H9 (cell line): ENCODE results near the gene TSPAN4. TPM values are rescaled to one million over a fixed set of nuclear protein-coding genes. Genes with fewer than 3 reads are reported as not detected.

Experiments used
- DNase-seq: peaks from one replicate; pipeline ENCODE4 v3.0.0-alpha.2; 2017
- H2AFZ ChIP-seq: one replicate; pipeline ENCODE4 v1.6.1; 2013; ENCODE audit warnings: mild to moderate bottlenecking, low read length, control low read depth, moderate library complexity
- H2AK5ac ChIP-seq: 2 replicates; pipeline ENCODE4 v1.6.1; 2013; ENCODE audit warnings: low read length, control low read depth, mixed read lengths; ENCODE audit not compliant: insufficient read length
- H2BK120ac ChIP-seq: one replicate; pipeline ENCODE4 v1.6.1; 2013; ENCODE audit warnings: low read depth, mild to moderate bottlenecking, low read length, control low read depth, inconsistent platforms; ENCODE audit not compliant: poor library complexity, severe bottlenecking
- H2BK12ac ChIP-seq: 2 replicates; pipeline ENCODE4 v1.6.1; 2013; ENCODE audit warnings: low read length, control low read depth, mixed read lengths, low read depth; ENCODE audit not compliant: insufficient read length
- H2BK15ac ChIP-seq: 2 replicates; pipeline ENCODE4 v1.6.1; 2013; ENCODE audit warnings: low read depth, low read length, control low read depth
- H2BK20ac ChIP-seq: one replicate; pipeline ENCODE4 v1.6.1; 2013; ENCODE audit warnings: low read depth, mild to moderate bottlenecking, low read length, control low read depth, inconsistent platforms; ENCODE audit not compliant: poor library complexity, severe bottlenecking
- H2BK5ac ChIP-seq: 2 replicates; pipeline ENCODE4 v1.6.1; 2013; ENCODE audit warnings: low read length, control low read depth, mixed read lengths; ENCODE audit not compliant: insufficient read length
- H3K14ac ChIP-seq: 2 replicates; pipeline ENCODE4 v1.6.1; 2013; ENCODE audit warnings: low read length, control low read depth; ENCODE audit not compliant: insufficient read depth
- H3K18ac ChIP-seq: 2 replicates; pipeline ENCODE4 v1.6.1; 2013; ENCODE audit warnings: low read depth, mild to moderate bottlenecking, mixed read lengths, low read length, control low read depth; ENCODE audit not compliant: insufficient read length
- H3K23ac ChIP-seq: 2 replicates; pipeline ENCODE4 v1.6.1; 2013; ENCODE audit warnings: low read length, control low read depth, mixed read lengths, low read depth; ENCODE audit not compliant: insufficient read length
- H3K23me2 ChIP-seq: 2 replicates; pipeline ENCODE4 v1.6.1; 2013; ENCODE audit warnings: low read depth, mild to moderate bottlenecking, mixed read lengths, low read length, control low read depth; ENCODE audit not compliant: insufficient read length, poor library complexity, severe bottlenecking
- H3K27ac ChIP-seq: 2 replicates; pipeline ENCODE4 v1.5.1; 2013; ENCODE audit warnings: low read length, control low read depth, mixed read lengths, low read depth; ENCODE audit not compliant: insufficient read length
- H3K27me3 ChIP-seq: 2 replicates; pipeline ENCODE4 v1.6.1; 2013; ENCODE audit warnings: low read length, control low read depth, inconsistent platforms; ENCODE audit not compliant: insufficient read depth
- H3K4ac ChIP-seq: 2 replicates; pipeline ENCODE4 v1.6.1; 2013; ENCODE audit warnings: low read depth, mild to moderate bottlenecking, control low read depth, inconsistent platforms, low read length, moderate library complexity
- H3K4me1 ChIP-seq: 2 replicates; pipeline ENCODE4 v1.6.1; 2013; ENCODE audit warnings: low read length, control low read depth, inconsistent platforms; ENCODE audit not compliant: insufficient read depth
- H3K4me2 ChIP-seq: 2 replicates; pipeline ENCODE4 v1.6.1; 2013; ENCODE audit warnings: low read length, control low read depth, mixed read lengths; ENCODE audit not compliant: insufficient read length, insufficient read depth
- H3K56ac ChIP-seq: 2 replicates; pipeline ENCODE4 v1.6.1; 2013; ENCODE audit warnings: low read depth, mild to moderate bottlenecking, mixed read lengths, low read length, control low read depth; ENCODE audit not compliant: insufficient read length
- H3K79me1 ChIP-seq: 2 replicates; pipeline ENCODE4 v1.6.1; 2013; ENCODE audit warnings: low read depth, mild to moderate bottlenecking, moderate library complexity, low read length, control low read depth, inconsistent platforms; ENCODE audit not compliant: insufficient read depth, poor library complexity, severe bottlenecking
- H3K79me2 ChIP-seq: 2 replicates; pipeline ENCODE4 v1.6.1; 2013; ENCODE audit warnings: low read length, control low read depth, inconsistent platforms; ENCODE audit not compliant: insufficient read depth
- H3K9ac ChIP-seq: 2 replicates; pipeline ENCODE4 v1.6.1; 2013; ENCODE audit warnings: low read length, control low read depth, mixed read lengths; ENCODE audit not compliant: insufficient read length; ENCODE audit errors: extremely low read depth
- H3K9me3 ChIP-seq: one replicate; pipeline ENCODE4 v1.6.1; 2013; ENCODE audit warnings: low read depth, low read length, inconsistent platforms; ENCODE audit not compliant: control insufficient read depth
- H3T11ph ChIP-seq: one replicate; pipeline ENCODE4 v1.6.1; 2013; ENCODE audit warnings: mild to moderate bottlenecking, low read length, control low read depth, inconsistent platforms
- H4K20me1 ChIP-seq: one replicate; pipeline ENCODE4 v1.6.1; 2013; ENCODE audit not compliant: control insufficient read depth, insufficient read length, insufficient read depth
- H4K5ac ChIP-seq: 2 replicates; pipeline ENCODE4 v1.6.1; 2013; ENCODE audit warnings: low read depth, mild to moderate bottlenecking, mixed read lengths, low read length, control low read depth; ENCODE audit not compliant: insufficient read length
- H4K8ac ChIP-seq: replicated peaks from 2 replicates; pipeline ENCODE4 v1.6.1; 2013; ENCODE audit warnings: low read length, control low read depth, mixed read lengths, low read depth; ENCODE audit not compliant: insufficient read length
- H4K91ac ChIP-seq: 2 replicates; pipeline ENCODE4 v1.6.1; 2013; ENCODE audit warnings: low read depth, mild to moderate bottlenecking, moderate library complexity, mixed read lengths, low read length, control low read depth; ENCODE audit not compliant: insufficient read length
- H3K27ac Mint-ChIP-seq, 3 experiments: 2 replicates in 2 of 3; 3 replicates in 1 of 3; pipeline ENCODE4 v1.8.0; 2020 to 2021; ENCODE audit warnings: mixed read lengths in 3 of 3, mild to moderate bottlenecking in 1 of 3, moderate library complexity in 1 of 3
- H3K27me3 Mint-ChIP-seq: 2 replicates; pipeline ENCODE4 v1.8.0; 2021; ENCODE audit warnings: low read depth, mild to moderate bottlenecking, moderate library complexity, mixed read lengths
- H3K36me3 Mint-ChIP-seq, 3 experiments: 2 replicates in 2 of 3; 3 replicates in 1 of 3; pipeline ENCODE4 v1.8.0; 2020 to 2021; ENCODE audit warnings: low read depth in 3 of 3, mixed read lengths in 3 of 3; ENCODE audit not compliant: insufficient read depth in 1 of 3
- H3K4me1 Mint-ChIP-seq, 2 experiments: 2 replicates each; pipeline ENCODE4 v1.8.0; 2020; ENCODE audit warnings: mixed read lengths in 2 of 2
- H3K4me3 Mint-ChIP-seq, 2 experiments: 2 replicates in 1 of 2; 3 replicates in 1 of 2; pipeline ENCODE4 v1.8.0; 2020 to 2021; ENCODE audit warnings: mild to moderate bottlenecking in 2 of 2, mixed read lengths in 2 of 2, moderate library complexity in 1 of 2
- H3K9me3 Mint-ChIP-seq, 2 experiments: 2 replicates in 1 of 2; 3 replicates in 1 of 2; pipeline ENCODE4 v1.8.0; 2020; ENCODE audit warnings: mild to moderate bottlenecking in 2 of 2, mixed read lengths in 2 of 2, moderate library complexity in 1 of 2
- WGBS: extraction: QIAGEN DNeasy Blood & Tissue Kit; methylation state at CpG from one replicate; pipeline ENCODE4 v1.1.7; 2013; ENCODE audit warnings: missing lambda C conversion rate, low lambda C conversion rate, mixed read lengths; ENCODE audit not compliant: insufficient read length; ENCODE audit errors: extremely low coverage; 5-methylcytosine and 5-hydroxymethylcytosine counted together
- total RNA-seq: library from RNA; stranded (reverse); gene quantifications from 2 replicates; pipeline ENCODE4 v1.2.1, GENCODE V29; 2021
- TF ChIP-seq, protein P1 (sequence below): fragments of 200-600 bp; sonication (generic); conservative IDR thresholded peaks from 3 replicates; pipeline ENCODE4 v1.8.0; 2021; ENCODE audit warnings: antibody characterized with exemption, mild to moderate bottlenecking

TSPAN4 gene
- total RNA-seq, 1 experiment from 2014 or later: 64.6 TPM

DNA sequence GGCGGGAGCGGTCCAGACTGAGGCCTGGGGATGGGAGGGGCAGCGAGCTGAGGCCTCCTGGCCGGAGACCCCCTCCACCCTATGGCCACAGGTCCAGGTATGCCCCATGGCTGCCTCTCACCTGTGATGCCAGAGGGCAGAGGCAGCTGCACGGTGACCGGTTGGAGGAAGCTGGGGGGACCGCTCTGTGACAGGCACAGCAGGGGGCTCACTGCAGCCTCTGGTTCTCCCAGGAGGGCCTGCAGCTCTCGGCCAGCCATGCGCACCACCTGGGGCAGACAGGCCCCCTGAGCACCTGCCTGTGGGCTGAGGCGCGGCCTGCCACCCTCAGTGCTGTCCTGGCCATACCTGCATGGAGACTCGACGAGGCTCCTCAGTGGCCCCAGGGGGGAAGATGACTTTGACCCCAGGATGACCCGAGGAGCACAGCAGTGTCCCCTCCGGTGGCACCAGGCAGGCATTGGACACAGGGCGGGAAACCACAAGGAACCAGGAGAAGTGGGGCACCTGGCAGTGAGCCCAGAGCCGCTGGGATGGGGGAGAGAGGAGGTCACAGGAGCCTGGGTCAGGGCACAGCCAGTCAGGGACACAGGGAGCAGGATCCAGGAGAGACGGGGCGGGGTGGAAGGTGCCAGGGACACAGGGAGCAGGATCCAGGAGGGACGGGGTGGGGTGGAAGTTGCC, 41.4 kb upstream of the TSPAN4 start:
- Mint-ChIP-seq H3K27ac (no peak overlapping the region), H3K4me3 (no peak overlapping the region; a peak in 1 of 5 replicates), H3K27me3 (no peaks in the 10 kb centered on the region), H3K36me3 (peaks cover 0 to 8% (median 8%) of the 10 kb centered on the region in 3 experiments; a peak in 4 of 7 replicates), H3K4me1 (peaks cover 13 to 18% of the 10 kb centered on the region in 2 experiments), H3K9me3 (no peaks in the 10 kb centered on the region)
- H4K91ac ChIP-seq: no peak overlapping the region
- TF ChIP-seq, protein P1, sequence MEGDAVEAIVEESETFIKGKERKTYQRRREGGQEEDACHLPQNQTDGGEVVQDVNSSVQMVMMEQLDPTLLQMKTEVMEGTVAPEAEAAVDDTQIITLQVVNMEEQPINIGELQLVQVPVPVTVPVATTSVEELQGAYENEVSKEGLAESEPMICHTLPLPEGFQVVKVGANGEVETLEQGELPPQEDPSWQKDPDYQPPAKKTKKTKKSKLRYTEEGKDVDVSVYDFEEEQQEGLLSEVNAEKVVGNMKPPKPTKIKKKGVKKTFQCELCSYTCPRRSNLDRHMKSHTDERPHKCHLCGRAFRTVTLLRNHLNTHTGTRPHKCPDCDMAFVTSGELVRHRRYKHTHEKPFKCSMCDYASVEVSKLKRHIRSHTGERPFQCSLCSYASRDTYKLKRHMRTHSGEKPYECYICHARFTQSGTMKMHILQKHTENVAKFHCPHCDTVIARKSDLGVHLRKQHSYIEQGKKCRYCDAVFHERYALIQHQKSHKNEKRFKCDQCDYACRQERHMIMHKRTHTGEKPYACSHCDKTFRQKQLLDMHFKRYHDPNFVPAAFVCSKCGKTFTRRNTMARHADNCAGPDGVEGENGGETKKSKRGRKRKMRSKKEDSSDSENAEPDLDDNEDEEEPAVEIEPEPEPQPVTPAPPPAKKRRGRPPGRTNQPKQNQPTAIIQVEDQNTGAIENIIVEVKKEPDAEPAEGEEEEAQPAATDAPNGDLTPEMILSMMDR: no peak
- no peak overlapping the region for H4K5ac ChIP-seq
- no peak overlapping the region for H2AFZ ChIP-seq
- H3K4ac ChIP-seq: no peak overlapping the region
- no peak overlapping the region for H3K18ac ChIP-seq
- H3K23me2 ChIP-seq: peaks cover 16% of the 10 kb centered on the region
- no peak for DNase-seq
- no peak overlapping the region for H4K8ac ChIP-seq
- H3T11ph ChIP-seq: no peak overlapping the region
- no peak overlapping the region for H3K56ac ChIP-seq
- no peaks in the 10 kb centered on the region for H3K27me3 ChIP-seq
- no CpG with 5 or more reads among the region's 20 CpGs for WGBS
- H3K14ac ChIP-seq: no peak overlapping the region
- no peak overlapping the region for H3K4me2 ChIP-seq
- no peak overlapping the region for H2BK120ac ChIP-seq
- H3K27ac ChIP-seq: no peak overlapping the region
- no peak overlapping the region for H2BK20ac ChIP-seq
- H3K79me1 ChIP-seq: no peaks in the 10 kb centered on the region
- no peak overlapping the region for H2BK15ac ChIP-seq
- H2BK5ac ChIP-seq: no peak overlapping the region
- H3K9ac ChIP-seq: no peak overlapping the region
- H3K9me3 ChIP-seq: no peaks in the 10 kb centered on the region
- H3K4me1 ChIP-seq: no peaks in the 10 kb centered on the region; the same call in 1 of the 2 replicates
- no peak overlapping the region for H3K23ac ChIP-seq
- no peaks in the 10 kb centered on the region for H3K79me2 ChIP-seq
- H2AK5ac ChIP-seq: no peak overlapping the region
- H2BK12ac ChIP-seq: no peak overlapping the region
- peaks cover 2% of the 10 kb centered on the region for H4K20me1 ChIP-seq
